T-cell (primary cell): ENCODE measurements around the gene PMPCB. TPM values are rescaled to one million over a fixed set of nuclear protein-coding genes. Genes with fewer than 3 reads are reported as not detected.
A peak's percentile ranks its signal among the peaks of the same experiment; 100 is the strongest.

Experiments
- ATAC-seq, 4 experiments: fragments of 200-7000 bp in 3 of 4; fragments of 150-1000 bp in 1 of 4; cut with Tn5 transposase; replicated peaks in 1 of 4; 1 replicate in 3 of 4; 2 replicates in 1 of 4; pipeline ENCODE4 v1.10.0; 2021; ENCODE audit warnings: moderate library complexity in 3 of 4, mild to moderate bottlenecking in 2 of 4, moderate number of reproducible peaks in 1 of 4
- CTCF ChIA-PET, 2 donors: fragments of 300-600 bp; sonication (Branson Sonifier 250); formaldehyde crosslinking; loops; one replicate each; lab custom pipeline; 2022; ENCODE audit warnings: antibody characterized with exemption in 2 of 2; lab: Charles Lee
- POLR2A ChIA-PET, 2 donors: fragments of 300-600 bp; sonication (Branson Sonifier 250); formaldehyde crosslinking; loops; one replicate each; lab custom pipeline; 2022; ENCODE audit warnings: antibody characterized with exemption in 2 of 2; lab: Charles Lee
- DNase-seq, 35 experiments: peaks; one replicate each; pipeline versions ENCODE4 v3.0.0 to v3.0.0-alpha.2; 2013 to 2023
- H3K27ac ChIP-seq: one replicate; pipeline ENCODE4 v1.5.1; 2013; ENCODE audit warnings: low read length
- H3K27me3 ChIP-seq, 2 experiments: replicated peaks in 1 of 2; 1 replicate in 1 of 2; 2 replicates in 1 of 2; pipeline versions ENCODE4 v1.6.1 to v1.7.0; 2013; ENCODE audit warnings: low read length in 1 of 2, mixed read lengths in 1 of 2; ENCODE audit not compliant: control insufficient read depth in 2 of 2, insufficient read depth in 2 of 2; ENCODE audit errors: extremely low read depth in 1 of 2
- H3K36me3 ChIP-seq, 2 donors: 1 replicate in 1 of 2; 2 replicates in 1 of 2; pipeline versions ENCODE4 v1.6.1 to v1.7.0; 2013; ENCODE audit warnings: low read length in 1 of 2; ENCODE audit not compliant: control insufficient read depth in 2 of 2, insufficient read depth in 1 of 2; ENCODE audit errors: extremely low read depth in 1 of 2
- H3K4me1 ChIP-seq, 2 experiments: 1 replicate in 1 of 2; 2 replicates in 1 of 2; pipeline versions ENCODE4 v1.6.1 to v1.7.0; 2013; ENCODE audit warnings: low read length in 2 of 2, mixed read lengths in 1 of 2; ENCODE audit not compliant: insufficient read depth in 2 of 2, control insufficient read depth in 1 of 2; ENCODE audit errors: extremely low read depth in 1 of 2
- H3K4me3 ChIP-seq, 2 donors: 1 replicate in 1 of 2; 2 replicates in 1 of 2; pipeline versions ENCODE4 v1.5.1 to v1.7.0; 2013; ENCODE audit warnings: mild to moderate bottlenecking in 2 of 2, low read length in 1 of 2, moderate library complexity in 1 of 2; ENCODE audit not compliant: control insufficient read depth in 1 of 2; ENCODE audit errors: extremely low read depth in 1 of 2
- H3K9me3 ChIP-seq: 2 replicates; pipeline ENCODE4 v1.7.0; 2013
- H3K27ac Mint-ChIP-seq, 2 donors: one replicate each; pipeline ENCODE4 v1.8.0; 2020 to 2021; ENCODE audit warnings: mild to moderate bottlenecking in 2 of 2, mixed read lengths in 2 of 2
- H3K27me3 Mint-ChIP-seq, 2 donors: one replicate each; pipeline ENCODE4 v1.8.0; 2021 to 2022; ENCODE audit warnings: mixed read lengths in 2 of 2
- H3K36me3 Mint-ChIP-seq: one replicate; pipeline ENCODE4 v1.8.0; 2021; ENCODE audit warnings: mixed read lengths
- H3K4me1 Mint-ChIP-seq, 3 donors: one replicate each; pipeline ENCODE4 v1.8.0; 2020 to 2022; ENCODE audit warnings: mixed read lengths in 3 of 3, mild to moderate bottlenecking in 1 of 3
- H3K4me3 Mint-ChIP-seq, 3 donors: one replicate each; pipeline ENCODE4 v1.8.0; 2020 to 2022; ENCODE audit warnings: mild to moderate bottlenecking in 3 of 3, mixed read lengths in 3 of 3, moderate library complexity in 3 of 3
- H3K9me3 Mint-ChIP-seq, 3 donors: one replicate each; pipeline ENCODE4 v1.8.0; 2020 to 2022; ENCODE audit warnings: mixed read lengths in 3 of 3
- WGBS: methylation state at CpG from one replicate; pipeline ENCODE4 v1.1.5; 2013; ENCODE audit warnings: missing lambda C conversion rate; ENCODE audit not compliant: insufficient coverage; 5-methylcytosine and 5-hydroxymethylcytosine counted together
- total RNA-seq, 35 experiments: library from RNA in 6 of 35; stranded (reverse) in 6 of 35; fragments of 120-200 nt in 1 of 35; gene quantifications; one replicate each; pipeline versions ENCODE4 v1.2.1 to v1.2.4 and lab custom pipeline; 2013 to 2026

The PMPCB gene
- total RNA-seq, 5 donors from 2014 or later (not counting 1 experiment from before 2014, with no cell fraction given), result 62.5 to 91.1 (median 66.2) TPM

DNA sequence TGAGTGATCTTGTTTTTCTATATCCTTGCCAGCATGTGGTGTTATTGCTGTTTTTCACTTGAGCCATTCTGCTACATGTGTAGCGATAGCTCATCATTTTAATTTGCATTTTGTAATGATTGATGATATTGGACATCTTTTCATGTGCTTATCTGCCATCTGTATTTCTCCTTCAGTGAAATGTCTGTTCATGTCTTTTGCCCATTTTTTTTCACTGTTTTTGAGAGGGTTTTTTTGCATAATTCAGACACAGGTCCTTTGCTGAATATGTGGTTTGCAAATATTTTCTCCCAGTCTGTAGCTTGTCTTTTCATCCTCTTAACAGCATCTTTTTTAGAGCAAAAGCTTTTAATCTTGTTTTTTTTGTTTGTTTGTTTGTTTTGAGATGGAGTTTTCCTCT, 3.7 kb upstream of the PMPCB start:
- Mint-ChIP-seq H3K36me3 (no peaks in the 10 kb centered on the region), H3K27ac (no peak overlapping the region), H3K27me3 (peaks cover 7 to 12% of the 10 kb centered on the region in 2 donors), H3K4me1 (peaks cover 21 to 24% (median 22%) of the 10 kb centered on the region in 3 donors), H3K9me3 (no peaks in the 10 kb centered on the region), H3K4me3 (no peak overlapping the region)
- Histone ChIP-seq H3K9me3 (no peaks in the 10 kb centered on the region), H3K27ac (no peak overlapping the region), H3K4me3 (no peak overlapping the region), H3K36me3 (no peaks in the 10 kb centered on the region), H3K27me3 (peaks cover 2 to 4% of the 10 kb centered on the region in 2 experiments), H3K4me1 (peaks cover 7 to 14% of the 10 kb centered on the region in 2 experiments)
- ChIA-PET POLR2A (interaction anchor here in 1 of 2 donors (0.6 kb wide), 1 partner anchor 25 kb away, joined by 5 read pairs; no protein-coding TSS in a partner anchor), CTCF (no interaction called here)
- ATAC-seq (no peak), DNase-seq (no peak)
- no CpG with 5 or more reads among the region's 1 CpG for WGBS

DNA sequence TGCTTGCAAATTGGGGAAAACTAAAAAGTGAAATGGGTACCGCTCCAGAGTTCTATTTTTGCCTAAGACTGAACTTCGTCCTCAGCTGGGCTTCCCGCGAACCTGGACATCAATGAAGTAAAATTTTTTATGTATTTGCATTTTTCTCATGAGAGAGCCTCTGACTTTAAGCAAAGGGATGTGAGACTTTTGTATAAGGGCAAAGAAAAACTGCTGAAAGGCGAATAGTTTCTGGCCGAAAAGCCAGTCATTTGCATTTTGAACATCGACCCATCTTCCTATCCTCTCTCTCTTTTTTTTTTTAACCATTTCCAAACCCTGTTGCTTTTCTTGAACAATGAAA, 573 bp downstream of the PMPCB start:
- POLR2A ChIA-PET, result interaction anchor here in 1 of 2 donors (0.9 kb wide), 1 partner anchor 9 kb away, joined by 3 read pairs; no protein-coding TSS in a partner anchor
- H3K36me3 Mint-ChIP-seq, result peaks cover 19% of the 10 kb centered on the region
- H3K9me3 ChIP-seq, result no peaks in the 10 kb centered on the region
- peak overlapping the region; percentile 88 to 91 (median 91) for H3K4me3 Mint-ChIP-seq
- peaks cover 34 to 43% (median 42%) of the 10 kb centered on the region in 3 donors for H3K4me1 Mint-ChIP-seq
- CTCF ChIA-PET, result interaction anchor here in 1 of 2 donors (0.9 to 1.0 kb wide), 2 partner anchors 8 to 50 kb away, joined by 3 to 5 read pairs; partner anchors contain the start of gene PSMC2
- WGBS, result 0% methylated on average over 4 of the region's 7 CpGs
- H3K27me3 Mint-ChIP-seq, result no peaks in the 10 kb centered on the region
- H3K9me3 Mint-ChIP-seq, result no peaks in the 10 kb centered on the region
- no peak for ATAC-seq
- no peaks in the 10 kb centered on the region for H3K27me3 ChIP-seq
- peak overlapping the region; percentile 80 to 93 for H3K27ac Mint-ChIP-seq
- H3K4me3 ChIP-seq, result peak overlapping the region; percentile 80 to 89
- peak overlapping the region; percentile 86 for H3K27ac ChIP-seq
- H3K36me3 ChIP-seq, result peaks cover 8 to 33% of the 10 kb centered on the region in 2 donors
- H3K4me1 ChIP-seq, result peaks cover 9 to 16% of the 10 kb centered on the region in 2 experiments
- no peak for DNase-seq

DNA sequence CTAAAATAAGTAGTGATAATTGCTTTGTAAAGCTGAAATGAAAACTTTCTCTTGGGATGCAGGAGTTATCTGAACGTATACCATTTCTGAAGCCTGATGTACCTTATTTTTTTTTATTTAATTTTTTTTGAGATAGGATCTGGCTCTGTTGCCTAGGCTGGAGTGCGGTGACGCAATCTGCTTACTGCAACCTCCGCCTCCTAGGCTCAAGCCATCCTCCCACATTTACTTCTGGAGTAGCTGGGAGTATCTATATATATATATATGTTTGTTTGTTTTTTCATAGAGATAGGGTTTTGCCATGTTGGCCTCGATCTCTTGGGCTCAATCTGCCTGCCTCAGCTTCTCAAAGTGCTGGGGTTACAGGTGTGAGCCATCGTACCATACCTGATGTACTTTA, 2.4 kb downstream of the PMPCB start:
- no peaks in the 10 kb centered on the region for H3K27me3 Mint-ChIP-seq
- H3K9me3 ChIP-seq, result no peaks in the 10 kb centered on the region
- H3K27ac ChIP-seq, result no peak overlapping the region
- ChIA-PET POLR2A (interaction anchor here in 1 of 2 donors (1.2 kb wide), 1 partner anchor 13 kb away, joined by 5 read pairs; no protein-coding TSS in a partner anchor), CTCF (no interaction called here)
- peaks cover 29% of the 10 kb centered on the region for H3K36me3 Mint-ChIP-seq
- no peaks in the 10 kb centered on the region for H3K27me3 ChIP-seq
- no peak overlapping the region for H3K4me3 ChIP-seq
- H3K4me1 Mint-ChIP-seq, result peaks cover 36 to 47% (median 46%) of the 10 kb centered on the region in 3 donors
- no peak overlapping the region for H3K27ac Mint-ChIP-seq
- ATAC-seq (no peak), DNase-seq (no peak)
- H3K9me3 Mint-ChIP-seq, result no peaks in the 10 kb centered on the region
- H3K36me3 ChIP-seq, result peaks cover 8 to 50% of the 10 kb centered on the region in 2 donors
- H3K4me3 Mint-ChIP-seq, result no peak overlapping the region
- H3K4me1 ChIP-seq, result peaks cover 9 to 16% of the 10 kb centered on the region in 2 experiments
- WGBS, result 60% methylated on average over 1 of the region's 6 CpGs

DNA sequence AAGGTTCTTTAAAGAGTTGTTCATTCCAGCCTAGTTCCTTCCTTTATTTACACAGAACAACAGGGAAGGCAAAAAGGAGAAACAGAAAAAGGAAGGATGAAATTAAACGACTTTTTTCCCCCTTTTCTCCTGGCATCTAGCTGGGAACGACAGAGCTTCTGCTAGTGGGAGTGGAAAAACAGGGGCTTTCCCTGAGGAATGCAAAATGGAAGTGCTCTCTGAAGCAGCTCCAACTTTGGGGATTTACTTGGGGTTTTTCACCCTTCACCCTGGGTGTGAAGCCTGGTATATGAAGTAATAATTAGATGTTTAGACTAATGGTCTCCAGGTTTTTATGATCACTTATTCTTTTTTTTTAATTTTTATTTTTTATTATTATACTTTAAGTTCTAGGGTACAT, 4.2 kb downstream of the PMPCB start:
- no peak overlapping the region for H3K27ac ChIP-seq
- H3K4me3 Mint-ChIP-seq, result no peak overlapping the region
- peaks cover 38% of the 10 kb centered on the region for H3K36me3 Mint-ChIP-seq
- ATAC-seq (no peak), DNase-seq (no peak)
- ChIA-PET POLR2A (no interaction called here), CTCF (interaction anchor here in 1 of 2 donors (0.6 to 0.9 kb wide), 2 partner anchors 21 to 239 kb away, joined by 3 to 4 read pairs; no protein-coding TSS in a partner anchor)
- no peak overlapping the region for H3K27ac Mint-ChIP-seq
- H3K4me1 Mint-ChIP-seq, result peaks cover 34 to 49% (median 48%) of the 10 kb centered on the region in 3 donors
- peaks cover 9 to 16% of the 10 kb centered on the region in 2 experiments for H3K4me1 ChIP-seq
- H3K4me3 ChIP-seq, result no peak overlapping the region
- no peaks in the 10 kb centered on the region for H3K9me3 Mint-ChIP-seq
- no peaks in the 10 kb centered on the region for H3K27me3 ChIP-seq
- H3K36me3 ChIP-seq, result peaks cover 8 to 66% of the 10 kb centered on the region in 2 donors
- H3K27me3 Mint-ChIP-seq, result no peaks in the 10 kb centered on the region
- 60% methylated on average over 1 of the region's 2 CpGs for WGBS
- no peaks in the 10 kb centered on the region for H3K9me3 ChIP-seq

DNA sequence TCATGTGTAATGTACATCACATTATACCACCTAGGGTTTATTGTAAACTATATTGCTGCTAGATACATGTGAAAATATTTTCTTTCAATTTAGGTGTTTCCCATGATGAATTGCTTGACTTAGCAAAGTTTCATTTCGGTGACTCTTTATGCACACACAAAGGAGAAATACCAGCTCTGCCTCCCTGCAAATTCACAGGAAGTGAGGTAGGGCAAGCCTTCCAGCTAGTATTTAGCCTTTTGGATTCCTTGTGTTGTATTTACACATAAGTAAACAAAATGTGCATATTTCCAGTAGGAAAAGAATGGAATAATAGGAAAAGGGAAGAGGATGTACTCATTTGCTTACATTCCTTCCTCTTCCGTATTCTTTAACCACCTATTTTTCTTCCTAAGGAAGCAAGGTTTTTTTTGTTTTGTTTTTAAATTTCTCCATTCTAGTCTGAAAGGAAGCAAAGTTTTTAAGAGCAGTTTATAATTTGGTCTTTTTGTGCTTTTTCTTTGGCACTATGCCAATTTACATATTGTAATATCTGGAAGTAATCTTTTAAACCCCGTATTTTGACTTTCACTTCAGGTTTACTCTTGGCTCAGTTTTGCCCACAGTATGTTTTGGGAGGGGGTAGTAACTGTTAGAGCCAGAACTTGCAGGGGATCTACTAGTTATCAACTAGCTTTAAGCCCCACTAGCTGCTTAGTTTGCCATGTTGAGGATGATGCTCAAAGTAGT, 10.4 kb downstream of the PMPCB start:
- ChIA-PET CTCF (no interaction called here), POLR2A (interaction anchor here in 1 of 2 donors (0.9 kb wide), 1 partner anchor 10 kb away, joined by 3 read pairs; no protein-coding TSS in a partner anchor)
- H3K4me3 ChIP-seq, result no peak overlapping the region
- H3K27ac ChIP-seq, result no peak overlapping the region
- no peaks in the 10 kb centered on the region for H3K9me3 ChIP-seq
- no peaks in the 10 kb centered on the region for H3K27me3 ChIP-seq
- no peaks in the 10 kb centered on the region for H3K4me1 ChIP-seq
- H3K4me3 Mint-ChIP-seq, result no peak overlapping the region
- peaks cover 5 to 93% of the 10 kb centered on the region in 2 donors for H3K36me3 ChIP-seq
- WGBS, result no CpG with 5 or more reads among the region's 3 CpGs
- H3K27me3 Mint-ChIP-seq, result no peaks in the 10 kb centered on the region
- H3K27ac Mint-ChIP-seq, result peak overlapping the region in 1 of 2 donors; percentile 11
- ATAC-seq (no peak), DNase-seq (no peak)
- no peaks in the 10 kb centered on the region for H3K9me3 Mint-ChIP-seq
- H3K36me3 Mint-ChIP-seq, result peaks cover 41% of the 10 kb centered on the region
- peaks cover 7 to 12% (median 9%) of the 10 kb centered on the region in 3 donors for H3K4me1 Mint-ChIP-seq

DNA sequence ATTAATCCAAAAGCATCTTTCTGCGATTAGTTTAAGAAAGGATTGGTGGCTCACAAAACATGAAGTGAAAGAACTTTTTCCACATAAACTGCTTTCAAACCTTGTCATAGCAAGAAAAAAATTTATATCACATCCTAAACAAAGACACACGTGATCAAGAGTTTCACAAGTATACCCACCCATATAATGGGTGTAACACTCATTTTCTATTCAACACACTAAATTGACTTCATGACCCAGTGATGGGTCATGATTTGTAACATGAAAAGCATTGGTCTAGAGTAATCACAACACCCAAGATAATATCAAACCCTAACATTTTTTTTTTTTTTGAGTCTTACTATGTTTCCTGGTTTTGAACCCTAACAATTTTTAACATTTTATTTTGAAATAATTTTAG, 17.6 kb downstream of the PMPCB start:
- Histone ChIP-seq H3K27me3 (no peaks in the 10 kb centered on the region), H3K9me3 (no peaks in the 10 kb centered on the region), H3K4me3 (no peak overlapping the region), H3K4me1 (no peaks in the 10 kb centered on the region), H3K27ac (no peak overlapping the region), H3K36me3 (peaks cover 13 to 95% of the 10 kb centered on the region in 2 donors)
- Mint-ChIP-seq H3K9me3 (no peaks in the 10 kb centered on the region), H3K27ac (peak overlapping the region in 1 of 2 donors; percentile 55), H3K27me3 (no peaks in the 10 kb centered on the region), H3K4me3 (no peak overlapping the region), H3K4me1 (peaks cover 0 to 4% (median 1%) of the 10 kb centered on the region in 3 donors), H3K36me3 (peaks cover 66% of the 10 kb centered on the region)
- WGBS, result no CpG with 5 or more reads among the region's 2 CpGs
- DNase-seq, result no peak
- ChIA-PET POLR2A (interaction anchor here (0.6 to 0.7 kb wide), 2 partner anchors 10 to 20 kb away, joined by 3 to 4 read pairs; no protein-coding TSS in a partner anchor), CTCF (interaction anchor here in 1 of 2 donors (0.6 kb wide), 1 partner anchor 12 kb away, joined by 4 read pairs; no protein-coding TSS in a partner anchor)
- ATAC-seq, result no peak
